ACHN (cell line): ENCODE results near the gene MESD.

Source experiments
- DNase-seq: peaks from one replicate; pipeline ENCODE4 v3.0.0-alpha.2; 2015
- in situ Hi-C: cut with HindIII; loops from 2 replicates; pipeline ENCODE4 v1.10.0; 2017; ENCODE audit warnings: low sequenced_read_pairs, low pct_ligation_motif_present, low pct_unique_long_range_greater_than_20kb

Gene MESD

GRCh38 chr15:80998251-80998650 is 8.6 kb upstream of the MESD start:
- in situ Hi-C loops = no loop called here

GRCh38 chr15:80997692-80998091 is 8.1 kb upstream of the MESD start:
- DNase-seq = no peak
- in situ Hi-C loops = no loop called here

More at GRCh38 chr15:80998251-80998650, 8.6 kb upstream of the MESD start:
- DNase-seq = no peak

DNA sequence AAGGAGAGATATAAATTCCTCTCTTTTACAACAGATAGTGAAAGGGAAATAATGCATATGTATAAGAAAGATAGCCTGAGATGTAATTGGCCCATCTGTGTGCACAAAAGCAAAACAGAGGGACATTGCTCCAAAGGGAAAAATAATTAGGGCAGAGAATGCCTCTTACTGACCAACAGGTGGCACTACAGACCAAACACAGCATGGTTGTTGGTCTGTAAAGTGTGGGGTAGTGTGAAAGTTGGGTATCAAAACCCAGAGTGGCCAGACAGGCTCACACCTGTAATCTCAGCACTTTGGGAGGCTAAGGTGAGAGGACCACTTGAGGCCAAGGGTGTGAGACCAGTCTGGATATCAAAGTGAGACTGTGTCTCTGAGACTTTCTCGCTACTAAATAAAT is 6.6 kb upstream of the MESD start:
- in situ Hi-C loops = no loop called here

DNA sequence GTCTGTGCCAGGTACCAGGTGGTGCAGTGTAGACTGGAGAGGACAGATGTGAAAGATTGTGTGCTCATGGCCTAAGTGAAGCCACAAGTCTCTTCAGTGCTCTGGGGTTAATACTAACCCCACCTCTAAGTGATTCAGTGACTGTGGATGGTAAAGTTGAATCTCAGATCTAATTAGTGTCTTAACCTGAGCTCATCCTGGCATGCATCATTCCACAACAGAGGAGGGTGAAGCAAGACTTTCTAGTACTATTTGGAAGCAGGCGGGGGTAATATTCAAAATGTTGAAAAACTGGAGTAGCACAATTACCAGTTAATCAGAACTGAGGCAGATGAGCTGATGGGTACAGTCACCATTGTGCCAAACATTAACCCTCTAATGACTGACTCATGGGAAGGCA is 2.8 kb upstream of the MESD start:
- in situ Hi-C loops = no loop called here
- no peak for DNase-seq

More for the DNA sequence above, 6.6 kb upstream of the MESD start:
- DNase-seq = no peak

- in situ Hi-C loops = no loop called here
- no peak for DNase-seq
These were observed 2.4 kb upstream of the MESD start for GRCh38 chr15:80992006-80992405.

GRCh38 chr15:80991421-80991820 is 1.8 kb upstream of the MESD start:
- DNase-seq = no peak

GRCh38 chr15:80990955-80991354 is 1.3 kb upstream of the MESD start:
- in situ Hi-C loops = no loop called here
- no peak for DNase-seq

More at GRCh38 chr15:80991421-80991820, 1.8 kb upstream of the MESD start:
- in situ Hi-C loops = no loop called here

GRCh38 chr15:80989081-80989517 is 520 bp downstream of the MESD start:
- in situ Hi-C loops = no loop called here
- peak; percentile 37 for DNase-seq

GRCh38 chr15:80988148-80988796 is 1.3 kb downstream of the MESD start:
- in situ Hi-C loops = no loop called here
- no peak for DNase-seq

DNA sequence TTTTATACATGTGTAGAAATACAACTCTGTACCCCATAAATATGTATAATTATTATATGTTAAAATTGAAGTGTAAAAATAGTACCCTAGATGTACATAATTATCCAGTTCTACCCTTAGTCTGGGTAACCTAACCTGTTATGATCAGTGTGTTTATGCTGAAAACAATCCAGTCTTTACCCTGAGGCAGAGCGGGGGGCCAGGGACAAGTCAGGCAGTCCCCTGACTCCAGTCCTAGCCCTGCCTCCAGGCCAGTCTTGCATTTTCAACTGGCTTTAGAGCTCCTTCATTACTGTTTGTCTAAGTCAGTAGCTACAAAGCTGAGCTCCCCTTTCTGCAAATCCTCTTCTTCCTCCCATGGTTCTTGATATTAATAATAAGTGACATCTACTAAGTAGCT is 3.1 kb downstream of the MESD start:
- DNase-seq = no peak
- in situ Hi-C loops = no loop called here

GRCh38 chr15:80985981-80986380 is 3.6 kb downstream of the MESD start:
- in situ Hi-C loops = no loop called here
- DNase-seq = no peak

GRCh38 chr15:80984856-80985255 is 4.8 kb downstream of the MESD start:
- in situ Hi-C loops = no loop called here
- DNase-seq = no peak

- in situ Hi-C loops = no loop called here
- no peak for DNase-seq
These were observed 6.8 kb downstream of the MESD start for GRCh38 chr15:80982839-80983238.

GRCh38 chr15:80982205-80982604 is 7.4 kb downstream of the MESD start:
- in situ Hi-C loops = no loop called here
- DNase-seq = no peak

DNA sequence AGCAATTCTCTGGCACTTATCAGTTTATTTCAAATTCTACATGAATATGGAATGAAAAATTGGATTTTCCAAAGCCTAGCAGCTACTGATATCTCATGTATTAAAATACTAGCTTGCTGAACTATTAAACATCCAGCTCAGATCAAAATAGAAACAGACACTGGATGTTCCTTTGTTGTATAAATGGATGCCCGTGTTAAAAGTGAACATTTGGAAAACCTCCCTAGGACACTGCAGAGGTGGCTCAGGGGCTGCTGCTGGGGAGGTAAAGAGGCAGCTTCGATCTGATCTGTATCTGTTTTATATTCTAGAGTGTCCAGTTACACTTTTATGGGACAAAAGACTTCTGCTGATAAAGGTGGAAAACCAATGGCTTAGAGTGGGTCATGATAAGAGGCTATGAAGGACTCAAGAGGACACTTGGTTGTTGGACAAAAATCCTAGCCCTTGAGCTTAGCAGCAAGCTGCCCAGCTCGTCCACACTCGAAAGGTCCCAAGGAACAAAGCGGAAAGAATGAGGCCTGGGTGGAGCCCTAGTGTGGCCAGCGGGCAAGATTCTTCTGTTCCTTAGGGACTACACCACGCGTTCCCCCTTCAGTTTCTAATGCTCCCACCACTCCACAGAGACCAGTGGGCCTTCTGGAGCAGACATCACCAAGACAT is 9.9 kb downstream of the MESD start:
- no peak for DNase-seq
- in situ Hi-C loops = no loop called here

DNA sequence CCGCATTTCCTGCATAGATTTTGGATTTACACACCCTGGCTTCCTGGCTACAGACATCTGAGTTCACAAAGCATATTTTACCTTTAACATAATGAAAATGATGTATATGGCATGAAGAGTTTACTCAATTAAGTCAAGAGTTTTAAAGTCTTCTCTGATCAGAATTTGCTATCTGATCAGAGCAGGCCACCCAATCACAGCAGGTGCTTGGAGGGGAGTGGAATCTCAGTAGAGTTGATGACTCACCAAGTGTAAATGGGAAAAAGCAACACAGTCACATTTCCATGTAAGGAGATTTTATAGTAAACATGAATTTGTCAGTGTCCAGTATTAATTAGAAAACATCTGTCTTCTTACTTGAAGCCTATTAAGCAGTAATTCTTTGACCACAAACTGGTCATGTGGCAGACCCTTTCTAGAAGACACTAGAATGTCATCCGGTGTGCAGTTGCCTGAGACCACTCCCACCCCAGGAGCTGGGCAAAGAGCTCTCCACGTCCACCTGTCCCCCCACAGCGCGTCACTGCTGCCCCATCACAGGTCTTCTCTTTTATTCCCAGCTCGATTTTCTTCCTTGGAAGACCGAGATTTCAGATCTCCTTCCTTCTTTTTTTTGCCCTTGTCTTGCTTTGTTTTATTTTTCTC is 10.8 kb downstream of the MESD start:
- DNase-seq = peak; percentile 15

GRCh38 chr15:80977627-80978036 is 12.0 kb downstream of the MESD start:
- in situ Hi-C loops = no loop called here
- DNase-seq = peak; percentile 40

More for the DNA sequence above, 10.8 kb downstream of the MESD start:
- in situ Hi-C loops = no loop called here

DNA sequence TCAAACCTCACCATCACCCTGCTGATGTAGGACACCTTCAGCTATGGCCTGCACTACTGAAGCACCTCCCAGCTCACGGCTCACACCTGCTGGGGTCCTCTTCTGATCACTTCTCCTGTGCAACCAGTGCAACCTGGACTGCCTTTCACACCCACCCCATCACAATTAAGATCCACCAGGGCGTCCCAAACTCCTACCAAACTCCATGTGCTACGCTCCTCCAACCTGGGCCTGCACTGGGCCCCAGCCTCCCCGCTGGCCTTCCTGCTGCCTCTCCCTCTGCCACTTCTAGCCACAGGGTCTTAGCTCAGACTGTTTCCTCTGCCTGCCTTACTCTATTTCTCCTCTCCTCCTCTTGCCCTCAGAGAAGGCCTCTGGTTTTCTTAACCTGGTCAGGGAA is 12.8 kb downstream of the MESD start:
- in situ Hi-C loops = no loop called here
- DNase-seq = no peak

GRCh38 chr15:80974914-80975313 is 14.7 kb downstream of the MESD start:
- in situ Hi-C loops = no loop called here

GRCh38 chr15:80972276-80972675 is 17.3 kb downstream of the MESD start:
- in situ Hi-C loops = no loop called here
- DNase-seq = no peak

More at GRCh38 chr15:80974914-80975313, 14.7 kb downstream of the MESD start:
- DNase-seq = no peak
